ENCODE data around the gene PRDX2.
"Not testable (repeated sequence)": the region's sequence is repeated elsewhere in the genome, so short reads cannot be mapped to it uniquely, and the experiment has no call there.

Gene PRDX2

GRCh38 chr19:12804051-12804450, 2.5 kb upstream of the PRDX2 start:
- Mint-ChIP-seq H3K27ac (no peak overlapping the region), H3K4me1 (peaks cover 47% of the 10 kb centered on the region), H3K27me3 (peaks cover 4% of the 10 kb centered on the region), H3K9me3 (no peaks in the 10 kb centered on the region), H3K36me3 (peaks cover 13% of the 10 kb centered on the region), H3K4me3 (no peak overlapping the region)
- CTCF ChIA-PET, result interaction anchor here (14.0 kb wide), 1 partner anchor 35 kb away, joined by 706 read pairs; the partner anchor contains the start of gene HOOK2
- no peak for DNase-seq

DNA sequence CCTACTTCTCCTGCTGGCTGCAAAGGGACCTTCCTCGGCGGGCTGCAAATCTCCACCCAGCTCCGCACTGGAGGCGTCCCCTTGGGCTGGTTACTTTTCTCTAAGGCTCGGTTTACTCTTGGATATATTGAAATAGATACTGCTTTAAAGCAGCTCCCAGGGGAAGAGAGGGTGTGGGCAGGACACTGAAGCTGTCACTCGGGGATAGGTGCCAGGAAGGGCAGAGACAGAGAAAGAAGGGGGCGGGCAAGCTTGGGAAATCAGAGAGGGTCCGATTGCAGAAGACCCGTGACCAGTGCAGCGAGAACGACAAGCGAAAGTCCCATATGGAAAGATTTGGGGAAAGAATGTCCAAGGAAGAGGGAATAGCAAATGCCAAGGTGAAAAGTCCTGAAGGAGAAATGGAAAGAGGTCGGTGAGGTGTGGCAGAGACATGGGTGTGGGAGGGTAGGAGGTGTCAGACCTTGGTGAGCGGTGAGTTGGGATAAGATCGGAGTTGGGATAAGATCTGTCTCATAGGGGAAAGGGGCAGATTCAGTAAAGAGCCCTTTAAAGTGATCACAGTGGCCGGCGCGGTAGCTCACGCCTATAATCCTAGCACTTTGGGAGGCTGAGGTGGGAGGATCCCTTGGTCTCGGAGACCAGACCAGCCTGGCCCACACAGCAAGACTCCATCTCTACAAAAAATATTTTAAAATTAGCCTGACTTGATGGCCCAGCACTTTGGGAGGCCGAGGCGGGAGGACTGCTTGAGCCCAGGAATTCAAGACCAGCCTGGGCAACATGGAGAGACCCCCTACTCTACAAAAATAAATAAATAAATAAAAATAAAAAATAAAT, 887 bp upstream of the PRDX2 start:
- Mint-ChIP-seq H3K27me3 (peaks cover 4% of the 10 kb centered on the region), H3K27ac (peak overlapping the region; percentile 73), H3K4me3 (peak overlapping the region; percentile 83), H3K36me3 (peaks cover 11% of the 10 kb centered on the region), H3K4me1 (peaks cover 43% of the 10 kb centered on the region), H3K9me3 (no peaks in the 10 kb centered on the region)
- CTCF ChIA-PET, result interaction anchor here (0.6 to 14.0 kb wide), 7 partner anchors 11 to 163 kb away, joined by 3 to 706 read pairs (median 4); partner anchors contain the start of genes HOOK2 and RTBDN
- no peak for DNase-seq

DNA sequence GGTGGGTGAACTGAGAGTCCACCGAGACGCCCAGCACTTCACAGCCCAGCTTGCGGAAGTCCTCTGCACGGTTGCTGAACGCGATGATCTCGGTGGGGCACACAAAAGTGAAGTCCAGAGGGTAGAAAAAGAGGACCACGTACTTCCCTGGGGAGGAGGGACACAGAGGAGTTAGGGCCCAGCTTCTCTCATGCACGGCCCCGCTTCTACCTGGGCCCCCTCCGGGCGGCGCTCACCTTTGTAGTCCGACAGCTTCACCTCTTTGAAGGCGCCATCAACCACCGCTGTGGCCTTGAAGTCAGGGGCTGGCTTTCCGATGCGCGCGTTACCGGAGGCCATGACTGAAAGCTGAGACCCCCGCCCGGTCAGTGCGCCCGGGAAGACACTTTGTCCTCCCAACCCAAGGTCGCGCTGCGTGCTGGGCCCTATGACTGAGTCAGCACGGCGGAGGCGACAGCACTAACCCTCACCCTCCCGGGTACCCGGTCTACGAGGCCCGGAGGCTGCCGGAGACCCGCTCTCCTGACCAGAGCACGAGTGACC, 606 bp downstream of the PRDX2 start:
- Mint-ChIP-seq H3K4me1 (peaks cover 39% of the 10 kb centered on the region), H3K9me3 (no peaks in the 10 kb centered on the region), H3K27me3 (peaks cover 4% of the 10 kb centered on the region), H3K4me3 (peak overlapping the region; percentile 83), H3K36me3 (peaks cover 11% of the 10 kb centered on the region), H3K27ac (peak overlapping the region; percentile 73)
- CTCF ChIA-PET, result interaction anchor here (0.7 to 14.0 kb wide), 2 partner anchors 32 to 47 kb away, joined by 3 to 706 read pairs; partner anchors contain the start of gene HOOK2
- DNase-seq, result peak; percentile 40

- H3K4me1 Mint-ChIP-seq, result peaks cover 42% of the 10 kb centered on the region
- H3K4me3 Mint-ChIP-seq, result peak overlapping the region; percentile 83
- peaks cover 11% of the 10 kb centered on the region for H3K36me3 Mint-ChIP-seq
- peaks cover 4% of the 10 kb centered on the region for H3K27me3 Mint-ChIP-seq
- H3K9me3 Mint-ChIP-seq, result no peaks in the 10 kb centered on the region
- H3K27ac Mint-ChIP-seq, result peak overlapping the region; percentile 47
- DNase-seq, result no peak
- CTCF ChIA-PET, result interaction anchor here (0.7 to 14.0 kb wide), 3 partner anchors 24 to 47 kb away, joined by 3 to 706 read pairs (median 3); partner anchors contain the start of gene HOOK2
Observed at GRCh38 chr19:12800466-12800770, 1.2 kb downstream of the PRDX2 start.

DNA sequence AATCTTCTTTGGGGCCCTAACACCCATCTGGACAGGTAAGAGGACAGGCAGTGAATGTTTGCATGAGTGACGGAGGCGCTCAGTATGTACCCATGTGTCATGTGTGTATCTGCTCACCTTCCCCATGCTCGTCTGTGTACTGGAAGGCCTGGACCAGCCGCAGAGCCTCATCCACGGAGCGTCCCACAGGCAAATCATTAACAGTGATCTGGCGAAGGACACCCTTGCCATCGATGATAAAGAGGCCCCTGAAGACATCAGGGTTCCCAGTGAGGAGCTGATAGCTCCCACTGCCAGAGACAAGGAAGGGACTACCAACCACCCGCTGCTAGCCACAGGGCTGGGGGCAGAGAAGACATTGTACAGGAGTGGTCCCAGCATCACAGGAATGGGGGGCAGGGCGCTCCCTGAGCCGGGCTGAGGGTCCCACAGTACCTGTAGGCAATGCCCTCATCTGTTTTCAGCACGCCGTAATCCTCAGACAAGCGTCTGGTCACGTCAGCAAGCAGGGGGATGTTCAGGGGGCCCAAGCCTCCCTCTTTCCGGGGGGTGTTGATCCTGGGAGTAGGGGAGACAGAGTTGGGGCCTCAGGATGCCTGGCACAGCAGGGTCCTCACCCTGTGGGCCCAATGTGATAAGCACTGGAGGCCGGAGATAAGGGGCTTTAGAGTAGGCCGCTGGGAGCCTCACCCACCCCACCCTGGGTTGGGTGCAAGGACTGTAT, 1.7 kb downstream of the PRDX2 start:
- Mint-ChIP-seq H3K36me3 (peaks cover 11% of the 10 kb centered on the region), H3K9me3 (no peaks in the 10 kb centered on the region), H3K4me1 (peaks cover 44% of the 10 kb centered on the region), H3K27ac (no peak overlapping the region), H3K27me3 (peaks cover 4% of the 10 kb centered on the region), H3K4me3 (peak overlapping the region; percentile 83)
- DNase-seq, result no peak
- CTCF ChIA-PET, result interaction anchor here (0.7 to 14.0 kb wide), 5 partner anchors 11 to 48 kb away, joined by 3 to 706 read pairs (median 3); partner anchors contain the start of gene HOOK2

- not testable (repeated sequence) for H3K4me3 Mint-ChIP-seq
- H3K4me1 Mint-ChIP-seq, result peaks cover 52% of the 10 kb centered on the region
- CTCF ChIA-PET, result interaction anchor here (3.9 to 14.0 kb wide), 2 partner anchors 28 to 50 kb away, joined by 24 to 706 read pairs; partner anchors contain the start of gene HOOK2
Observed at GRCh38 chr19:12797607-12798006, 4.0 kb downstream of the PRDX2 start.

DNA sequence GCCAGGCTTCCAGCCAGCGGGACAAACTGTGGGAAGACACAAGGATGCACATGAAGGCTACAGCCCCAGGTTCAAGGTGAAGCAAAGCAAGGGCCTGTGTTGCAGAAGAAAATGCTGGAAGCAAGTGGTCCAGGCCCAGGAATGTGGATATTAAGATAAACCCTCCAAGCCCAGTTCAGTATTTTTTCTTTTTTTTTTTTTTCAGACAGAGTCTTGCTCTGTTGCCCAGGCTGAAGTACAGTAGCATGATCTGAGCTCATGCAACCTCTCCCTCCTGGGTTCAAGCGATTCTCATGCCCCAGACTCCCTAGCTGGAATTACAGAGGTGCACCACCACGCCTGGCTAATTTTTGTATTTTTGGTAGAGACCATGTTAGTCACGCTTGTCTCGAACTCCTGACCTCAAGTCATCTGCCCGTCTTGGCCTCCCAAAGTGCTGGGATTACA, 4.4 kb downstream of the PRDX2 start:
- Mint-ChIP-seq H3K4me1 (peaks cover 48% of the 10 kb centered on the region), H3K4me3 (no peak overlapping the region), H3K27me3 (peaks cover 4% of the 10 kb centered on the region), H3K36me3 (peaks cover 19% of the 10 kb centered on the region), H3K27ac (peak overlapping the region; percentile 37), H3K9me3 (no peaks in the 10 kb centered on the region)
- DNase-seq, result no peak
- CTCF ChIA-PET, result interaction anchor here (3.9 to 14.0 kb wide), 2 partner anchors 28 to 50 kb away, joined by 24 to 706 read pairs; partner anchors contain the start of gene HOOK2

More at GRCh38 chr19:12797607-12798006, 4.0 kb downstream of the PRDX2 start:
- peaks cover 16% of the 10 kb centered on the region for H3K36me3 Mint-ChIP-seq
- not testable (repeated sequence) for H3K27ac Mint-ChIP-seq, H3K9me3 Mint-ChIP-seq, H3K27me3 Mint-ChIP-seq, DNase-seq

DNA sequence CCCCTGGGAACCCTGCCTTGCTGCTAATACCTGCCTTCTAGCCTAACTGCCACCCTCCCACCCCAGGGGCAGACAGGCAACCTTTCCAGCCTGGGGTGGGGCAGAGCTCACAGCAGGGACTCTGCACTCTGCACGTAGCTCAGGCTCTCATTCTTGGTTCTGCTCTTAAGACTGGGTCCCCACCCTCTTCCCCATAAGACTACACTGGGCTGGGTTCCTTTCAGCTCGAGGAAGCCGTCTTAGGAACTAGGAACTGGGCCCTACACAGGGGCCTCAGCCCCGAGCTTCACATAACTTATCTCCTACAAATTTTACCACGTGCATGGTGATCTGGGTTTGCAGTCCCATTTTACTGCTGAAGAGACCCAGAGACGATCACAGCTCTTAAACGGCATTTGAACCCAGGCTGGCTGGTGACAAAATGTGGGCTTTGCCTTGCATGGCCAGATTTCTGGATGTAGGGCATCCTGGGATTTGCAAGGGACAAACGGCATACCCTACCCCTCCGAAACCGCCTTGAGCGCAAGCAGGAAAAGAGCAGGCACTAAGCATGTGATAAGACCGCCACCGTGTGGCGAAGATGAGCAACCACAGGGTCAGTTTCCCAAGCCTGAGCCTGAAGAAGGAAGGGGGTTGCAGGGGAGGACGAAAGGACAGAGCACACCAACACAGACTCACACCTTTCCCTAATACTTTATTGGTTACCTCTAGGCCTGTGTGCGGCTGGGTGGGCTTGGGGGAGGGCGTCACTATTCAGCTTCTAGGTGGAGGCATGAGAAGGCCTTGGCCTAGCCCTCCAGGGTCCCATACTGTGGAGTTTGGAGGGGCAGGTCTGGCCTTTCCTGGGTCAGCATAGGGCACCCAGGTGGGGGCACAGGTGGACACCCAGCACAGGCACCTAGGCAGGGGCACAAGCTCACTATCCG, 5.2 kb downstream of the PRDX2 start:
- CTCF ChIA-PET, result interaction anchor here (0.6 to 14.0 kb wide), 10 partner anchors 10 to 88 kb away, joined by 3 to 706 read pairs (median 4); partner anchors contain the start of genes HOOK2 and RNASEH2A
- Mint-ChIP-seq H3K9me3 (no peaks in the 10 kb centered on the region), H3K27me3 (peaks cover 4% of the 10 kb centered on the region), H3K36me3 (peaks cover 19% of the 10 kb centered on the region), H3K27ac (peak overlapping the region; percentile 93), H3K4me3 (peak overlapping the region; percentile 59), H3K4me1 (peaks cover 46% of the 10 kb centered on the region)
- DNase-seq, result peak; percentile 83

DNA sequence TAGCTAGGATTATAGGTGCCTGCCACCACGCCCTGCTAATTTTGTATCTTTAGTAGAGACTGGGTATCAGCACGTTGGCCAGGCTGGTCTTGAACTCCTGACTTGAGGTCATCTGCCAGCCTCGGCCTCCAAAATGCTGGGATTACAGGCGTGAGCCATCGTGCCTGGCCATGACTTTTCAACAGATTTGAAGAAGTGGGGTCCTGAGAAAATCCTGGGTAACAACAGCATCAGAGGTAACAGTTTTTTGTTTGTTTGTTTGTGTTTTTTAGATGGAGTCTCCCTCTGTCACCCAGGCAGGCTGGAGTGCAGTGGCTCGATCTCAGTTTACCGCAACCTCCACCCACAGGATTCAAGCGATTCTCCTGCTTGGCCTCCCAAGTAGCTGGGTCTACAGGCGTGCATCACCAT, 6.6 kb downstream of the PRDX2 start:
- CTCF ChIA-PET, result interaction anchor here (0.7 to 14.0 kb wide), 6 partner anchors 9 to 80 kb away, joined by 3 to 706 read pairs (median 5); partner anchors contain the start of gene HOOK2
- Mint-ChIP-seq H3K27ac (peak overlapping the region; percentile 93), H3K9me3 (no peaks in the 10 kb centered on the region), H3K4me3 (peak overlapping the region; percentile 75), H3K36me3 (peaks cover 19% of the 10 kb centered on the region), H3K4me1 (peaks cover 44% of the 10 kb centered on the region), H3K27me3 (peaks cover 7% of the 10 kb centered on the region)
- DNase-seq, result no peak

GRCh38 chr19:12794196-12794941, 7.2 kb downstream of the PRDX2 start:
- Mint-ChIP-seq H3K27ac (peak overlapping the region; percentile 93), H3K4me1 (peaks cover 39% of the 10 kb centered on the region), H3K27me3 (peaks cover 7% of the 10 kb centered on the region), H3K36me3 (peaks cover 16% of the 10 kb centered on the region), H3K4me3 (peak overlapping the region; percentile 75), H3K9me3 (no peaks in the 10 kb centered on the region)
- DNase-seq, result no peak
- CTCF ChIA-PET, result interaction anchor here (0.8 to 14.0 kb wide), 3 partner anchors 25 to 77 kb away, joined by 3 to 706 read pairs (median 24); partner anchors contain the start of gene HOOK2

GRCh38 chr19:12793290-12794195, 8.1 kb downstream of the PRDX2 start:
- Mint-ChIP-seq H3K27ac (peak overlapping the region; percentile 99), H3K4me1 (peaks cover 45% of the 10 kb centered on the region), H3K36me3 (peaks cover 13% of the 10 kb centered on the region), H3K27me3 (peaks cover 7% of the 10 kb centered on the region), H3K4me3 (peak overlapping the region; percentile 92), H3K9me3 (no peaks in the 10 kb centered on the region)
- DNase-seq, result peak; percentile 92
- CTCF ChIA-PET, result interaction anchor here (0.6 to 14.0 kb wide), 4 partner anchors 24 to 126 kb away, joined by 3 to 706 read pairs (median 3); partner anchors contain the start of gene HOOK2

Data from activated naive CD4-positive, alpha-beta T cell treated with anti-CD3 and anti-CD28 coated beads, Interleukin-2, amount 10 ng/mL, durations not matched to agents 7 days and 5 days (primary cell).